ENCODE data around the gene LGALS1. TPM values are rescaled to one million over a fixed set of nuclear protein-coding genes. Genes with fewer than 3 reads are reported as not detected.

Gene LGALS1
- total RNA-seq, 5 donors from 2014 or later (not counting 1 experiment from before 2014, with no cell fraction given): 39.5 to 206 (median 99.2) TPM

DNA sequence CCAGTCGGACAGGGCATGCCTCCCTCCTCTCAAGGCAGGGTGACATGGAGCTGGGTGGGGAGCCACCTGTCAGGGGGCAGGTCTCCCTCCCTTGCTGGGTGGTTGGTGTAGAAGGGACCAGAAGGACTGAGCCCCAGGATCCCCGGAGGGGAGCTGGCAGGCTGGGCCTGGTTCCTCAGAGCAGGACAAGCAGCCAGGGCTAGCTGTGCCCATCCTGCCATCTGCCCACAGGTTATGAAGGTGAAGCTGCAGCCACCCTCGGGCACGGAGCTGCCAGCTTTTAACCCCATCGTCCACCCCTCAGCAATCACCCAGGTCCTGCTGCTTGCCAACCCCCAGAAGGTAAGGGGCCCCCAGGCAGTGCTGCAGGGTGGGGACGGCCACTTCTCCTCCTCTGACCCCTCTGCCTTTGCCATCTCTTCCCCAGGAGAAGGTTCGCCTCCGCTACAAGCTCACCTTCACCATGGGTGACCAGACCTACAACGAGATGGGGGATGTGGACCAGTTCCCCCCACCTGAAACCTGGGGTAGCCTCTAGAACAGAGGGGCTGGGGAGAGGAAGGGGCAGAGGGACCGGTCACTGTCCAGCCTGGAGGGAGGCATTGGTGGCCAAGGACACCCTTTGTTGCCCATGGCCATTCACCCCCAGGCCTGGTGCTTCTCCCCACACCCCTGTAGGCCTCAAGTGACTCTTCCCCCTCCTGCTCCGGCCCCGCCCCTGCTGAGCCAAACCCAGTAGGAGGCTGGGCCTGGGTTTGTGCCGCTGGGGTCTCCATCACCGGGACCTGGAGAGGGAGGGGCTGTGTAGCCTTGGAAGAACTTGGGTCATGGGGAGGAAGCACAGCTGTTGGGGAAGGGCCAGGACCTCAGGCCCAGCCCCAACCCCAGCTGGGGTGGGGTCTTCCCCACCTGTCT is 43.0 kb upstream of the LGALS1 start:
- ATAC-seq (replicated peaks in 1 of 4) (no peak), DNase-seq (no peak)
- Mint-ChIP-seq H3K9me3 (no peaks in the 10 kb centered on the region), H3K36me3 (no peaks in the 10 kb centered on the region), H3K27me3 (no peaks in the 10 kb centered on the region), H3K4me3 (peak overlapping the region in 1 of 3 donors; percentile 73), H3K4me1 (peaks cover 65 to 80% (median 66%) of the 10 kb centered on the region in 3 donors), H3K27ac (peak overlapping the region; percentile 92 to 93)
- 82% methylated on average over 3 of the region's 14 CpGs for WGBS (ENCODE audit: insufficient coverage)
- Histone ChIP-seq H3K4me1 (ENCODE audit: control insufficient read depth in 1 of 2, extremely low read depth in 1 of 2, insufficient read depth in 2 of 2, low read length in 2 of 2) (peaks cover 42 to 99% of the 10 kb centered on the region in 2 experiments), H3K27ac (ENCODE audit: low read length) (peak overlapping the region; percentile 88), H3K27me3 (replicated peaks in 1 of 2; ENCODE audit: control insufficient read depth in 2 of 2, extremely low read depth in 1 of 2, insufficient read depth in 2 of 2, low read length in 1 of 2) (no peaks in the 10 kb centered on the region), H3K9me3 (no peaks in the 10 kb centered on the region), H3K36me3 (ENCODE audit: control insufficient read depth in 2 of 2, extremely low read depth in 1 of 2, insufficient read depth in 1 of 2, low read length in 1 of 2) (peaks cover 3 to 20% of the 10 kb centered on the region in 2 donors), H3K4me3 (ENCODE audit: control insufficient read depth in 1 of 2, extremely low read depth in 1 of 2, low read length in 1 of 2) (peak overlapping the region in 1 of 2 donors; percentile 35)
- CTCF ChIA-PET: interaction anchor here (0.6 to 2.0 kb wide), 5 partner anchors 10 to 47 kb away, joined by 3 to 7 read pairs (median 5); partner anchors contain the start of gene GGA1 (in 1 of the 2)
- POLR2A ChIA-PET: no interaction called here

- H3K9me3 Mint-ChIP-seq: no peaks in the 10 kb centered on the region
- H3K4me1 ChIP-seq (ENCODE audit: control insufficient read depth in 1 of 2, extremely low read depth in 1 of 2, insufficient read depth in 2 of 2, low read length in 2 of 2): peaks cover 44 to 99% of the 10 kb centered on the region in 2 experiments
- CTCF ChIA-PET: interaction anchor here (0.6 to 2.0 kb wide), 5 partner anchors 10 to 91 kb away, joined by 3 to 10 read pairs (median 3); no protein-coding TSS in a partner anchor
- H3K4me3 Mint-ChIP-seq: peak overlapping the region; percentile 13 to 73 (median 53)
- ATAC-seq (replicated peaks in 1 of 4): peak; percentile 28 to 58 (median 46)
- 8% methylated on average over 6 of the region's 11 CpGs for WGBS (ENCODE audit: insufficient coverage)
- no peaks in the 10 kb centered on the region for H3K27me3 ChIP-seq (replicated peaks in 1 of 2; ENCODE audit: control insufficient read depth in 2 of 2, extremely low read depth in 1 of 2, insufficient read depth in 2 of 2, low read length in 1 of 2)
- peak in 20 of 35 experiments; percentile 28 to 70 (median 44) for DNase-seq
- H3K4me1 Mint-ChIP-seq: peaks cover 65 to 80% (median 66%) of the 10 kb centered on the region in 3 donors
- H3K36me3 Mint-ChIP-seq: no peaks in the 10 kb centered on the region
- H3K27me3 Mint-ChIP-seq: no peaks in the 10 kb centered on the region
- peak overlapping the region; percentile 92 to 93 for H3K27ac Mint-ChIP-seq
- H3K36me3 ChIP-seq (ENCODE audit: control insufficient read depth in 2 of 2, extremely low read depth in 1 of 2, insufficient read depth in 1 of 2, low read length in 1 of 2): peaks cover 3 to 23% of the 10 kb centered on the region in 2 donors
- POLR2A ChIA-PET: no interaction called here
- H3K4me3 ChIP-seq (ENCODE audit: control insufficient read depth in 1 of 2, extremely low read depth in 1 of 2, low read length in 1 of 2): peak overlapping the region in 1 of 2 donors; percentile 35
- peak overlapping the region; percentile 88 for H3K27ac ChIP-seq (ENCODE audit: low read length)
- H3K9me3 ChIP-seq: no peaks in the 10 kb centered on the region
These were observed 42.3 kb upstream of the LGALS1 start for GRCh38 chr22:37633089-37633624.

DNA sequence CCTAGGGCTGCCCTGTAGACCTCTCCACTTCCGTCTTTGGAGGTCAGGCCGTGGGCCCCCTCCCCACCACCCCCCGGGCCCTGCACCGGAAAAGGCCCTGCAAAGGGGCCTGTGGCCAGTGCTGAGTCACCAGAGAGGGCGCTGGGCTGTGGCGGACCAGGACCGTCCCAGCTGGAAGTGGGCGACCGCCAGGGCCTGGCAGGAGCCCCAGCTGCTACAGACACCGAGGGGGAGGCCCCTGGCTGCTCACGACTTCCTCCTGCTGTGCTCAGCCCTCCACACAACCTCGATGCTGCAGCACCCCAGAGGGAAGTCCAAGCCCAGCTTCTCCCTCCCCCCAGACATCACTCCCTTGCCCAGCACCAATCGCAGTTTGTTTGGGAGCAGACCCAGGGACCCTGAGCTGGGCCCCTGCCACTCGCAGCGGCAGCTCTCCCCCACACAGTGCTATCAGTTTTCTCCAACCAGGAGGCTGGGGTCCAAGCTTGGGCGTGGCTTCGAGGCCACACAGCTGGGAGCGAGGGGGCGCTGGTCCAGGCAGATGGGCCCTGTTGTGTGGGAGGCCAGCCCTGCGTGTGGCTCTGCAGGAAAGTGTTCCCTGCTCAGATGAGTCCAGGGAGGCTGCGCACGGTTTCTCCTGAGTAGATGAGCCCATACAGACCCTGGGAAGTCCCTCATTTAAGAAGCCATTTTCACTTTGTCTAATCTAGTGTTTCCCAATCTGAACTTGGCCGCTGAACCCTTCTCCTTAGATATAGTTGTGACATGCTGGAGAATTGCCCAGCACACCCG is 41.6 kb upstream of the LGALS1 start:
- Histone ChIP-seq H3K4me3 (ENCODE audit: control insufficient read depth in 1 of 2, extremely low read depth in 1 of 2, low read length in 1 of 2) (peak overlapping the region; percentile 32 to 35), H3K27me3 (replicated peaks in 1 of 2; ENCODE audit: control insufficient read depth in 2 of 2, extremely low read depth in 1 of 2, insufficient read depth in 2 of 2, low read length in 1 of 2) (no peaks in the 10 kb centered on the region), H3K36me3 (ENCODE audit: control insufficient read depth in 2 of 2, extremely low read depth in 1 of 2, insufficient read depth in 1 of 2, low read length in 1 of 2) (peaks cover 3 to 23% of the 10 kb centered on the region in 2 donors), H3K27ac (ENCODE audit: low read length) (peak overlapping the region; percentile 88), H3K9me3 (no peaks in the 10 kb centered on the region), H3K4me1 (ENCODE audit: control insufficient read depth in 1 of 2, extremely low read depth in 1 of 2, insufficient read depth in 2 of 2, low read length in 2 of 2) (peaks cover 49 to 99% of the 10 kb centered on the region in 2 experiments)
- Mint-ChIP-seq H3K36me3 (no peaks in the 10 kb centered on the region), H3K4me3 (peak overlapping the region; percentile 56 to 73 (median 61)), H3K9me3 (no peaks in the 10 kb centered on the region), H3K27me3 (no peaks in the 10 kb centered on the region), H3K4me1 (peaks cover 65 to 80% (median 66%) of the 10 kb centered on the region in 3 donors), H3K27ac (peak overlapping the region; percentile 93 to 95)
- ChIA-PET POLR2A (no interaction called here), CTCF (interaction anchor here (0.7 to 2.0 kb wide), 4 partner anchors 9 to 92 kb away, joined by 3 to 10 read pairs (median 3); no protein-coding TSS in a partner anchor)
- 6% methylated on average over 19 of the region's 24 CpGs for WGBS (ENCODE audit: insufficient coverage)
- DNase-seq: peak in 30 of 35 experiments; percentile 19 to 73 (median 48)
- peak; percentile 70 to 77 (median 72) for ATAC-seq (replicated peaks in 1 of 4)

DNA sequence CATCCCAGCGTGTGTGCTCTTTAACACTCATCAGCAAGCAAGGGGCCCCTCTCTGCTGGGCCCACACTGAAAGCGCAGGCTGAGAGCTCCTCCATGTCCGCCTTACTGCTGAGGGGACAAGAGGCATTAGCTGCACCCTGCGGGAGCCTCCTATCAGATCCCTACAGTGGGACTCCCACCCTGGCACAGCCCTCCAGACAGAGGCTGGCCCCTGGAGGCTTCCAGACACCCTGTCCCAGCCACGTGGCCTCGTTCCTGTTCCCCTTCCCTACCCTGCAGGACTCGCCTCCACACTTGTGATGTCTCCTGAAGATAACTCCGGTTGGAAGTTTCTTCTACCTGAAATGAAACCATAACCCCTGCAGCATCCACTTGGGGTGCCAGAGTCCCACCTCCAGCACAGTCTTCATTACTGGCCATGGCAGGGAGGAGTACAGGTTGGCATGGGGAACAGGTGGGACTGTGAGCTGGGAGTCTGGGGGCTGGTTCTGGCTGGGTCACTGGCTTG is 41.0 kb upstream of the LGALS1 start:
- Mint-ChIP-seq H3K9me3 (no peaks in the 10 kb centered on the region), H3K27ac (peak overlapping the region; percentile 93 to 95), H3K27me3 (no peaks in the 10 kb centered on the region), H3K4me3 (peak overlapping the region; percentile 54 to 73 (median 56)), H3K4me1 (peaks cover 62 to 75% (median 64%) of the 10 kb centered on the region in 3 donors), H3K36me3 (no peaks in the 10 kb centered on the region)
- peak overlapping the region; percentile 88 for H3K27ac ChIP-seq (ENCODE audit: low read length)
- H3K4me1 ChIP-seq (ENCODE audit: control insufficient read depth in 1 of 2, extremely low read depth in 1 of 2, insufficient read depth in 2 of 2, low read length in 2 of 2): peaks cover 52 to 97% of the 10 kb centered on the region in 2 experiments
- H3K4me3 ChIP-seq (ENCODE audit: control insufficient read depth in 1 of 2, extremely low read depth in 1 of 2, low read length in 1 of 2): peak overlapping the region in 1 of 2 donors; percentile 32
- ChIA-PET CTCF (interaction anchor here in 1 of 2 donors (0.6 to 2.0 kb wide), 3 partner anchors 9 to 337 kb away, joined by 3 to 10 read pairs (median 3); no protein-coding TSS in a partner anchor), POLR2A (no interaction called here)
- ATAC-seq (replicated peaks in 1 of 4): no peak
- H3K27me3 ChIP-seq (replicated peaks in 1 of 2; ENCODE audit: control insufficient read depth in 2 of 2, extremely low read depth in 1 of 2, insufficient read depth in 2 of 2, low read length in 1 of 2): no peaks in the 10 kb centered on the region
- no peaks in the 10 kb centered on the region for H3K9me3 ChIP-seq
- DNase-seq: peak in 2 of 35 experiments; percentile 35 to 46
- 40% methylated on average over 5 of the region's 8 CpGs for WGBS (ENCODE audit: insufficient coverage)
- H3K36me3 ChIP-seq (ENCODE audit: control insufficient read depth in 2 of 2, extremely low read depth in 1 of 2, insufficient read depth in 1 of 2, low read length in 1 of 2): peaks cover 3 to 23% of the 10 kb centered on the region in 2 donors

- H3K27me3 ChIP-seq (replicated peaks in 1 of 2; ENCODE audit: control insufficient read depth in 2 of 2, extremely low read depth in 1 of 2, insufficient read depth in 2 of 2, low read length in 1 of 2): no peaks in the 10 kb centered on the region
- peaks cover 3 to 17% of the 10 kb centered on the region in 2 donors for H3K36me3 ChIP-seq (ENCODE audit: control insufficient read depth in 2 of 2, extremely low read depth in 1 of 2, insufficient read depth in 1 of 2, low read length in 1 of 2)
- ATAC-seq (replicated peaks in 1 of 4): no peak
- Mint-ChIP-seq H3K27ac (peak overlapping the region; percentile 93 to 95), H3K4me1 (peaks cover 62 to 75% (median 64%) of the 10 kb centered on the region in 3 donors), H3K4me3 (peak overlapping the region in 1 of 3 donors; percentile 73), H3K36me3 (no peaks in the 10 kb centered on the region), H3K27me3 (no peaks in the 10 kb centered on the region), H3K9me3 (no peaks in the 10 kb centered on the region)
- H3K9me3 ChIP-seq: no peaks in the 10 kb centered on the region
- H3K4me3 ChIP-seq (ENCODE audit: control insufficient read depth in 1 of 2, extremely low read depth in 1 of 2, low read length in 1 of 2): no peak overlapping the region
- ChIA-PET CTCF (interaction anchor here in 1 of 2 donors (2.0 kb wide), 1 partner anchor 8 kb away, joined by 10 read pairs; no protein-coding TSS in a partner anchor), POLR2A (no interaction called here)
- peaks cover 52 to 91% of the 10 kb centered on the region in 2 experiments for H3K4me1 ChIP-seq (ENCODE audit: control insufficient read depth in 1 of 2, extremely low read depth in 1 of 2, insufficient read depth in 2 of 2, low read length in 2 of 2)
- no peak for DNase-seq
- peak overlapping the region; percentile 88 for H3K27ac ChIP-seq (ENCODE audit: low read length)
- WGBS (ENCODE audit: insufficient coverage): 96% methylated on average over 7 of the region's 7 CpGs
These were observed 40.3 kb upstream of the LGALS1 start for GRCh38 chr22:37635157-37635556.
